GM12874 (cell line): ENCODE measurements around the gene FRAS1.

ENCODE experiments used
- TF ChIP-seq, protein P1 (sequence below): IDR thresholded peaks from 2 replicates; pipeline ENCODE4 v1.5.1; 2011; ENCODE audit warnings: low read depth, mild to moderate bottlenecking, control low read depth, low read length, moderate library complexity; ENCODE audit not compliant: insufficient read depth

Gene FRAS1

DNA sequence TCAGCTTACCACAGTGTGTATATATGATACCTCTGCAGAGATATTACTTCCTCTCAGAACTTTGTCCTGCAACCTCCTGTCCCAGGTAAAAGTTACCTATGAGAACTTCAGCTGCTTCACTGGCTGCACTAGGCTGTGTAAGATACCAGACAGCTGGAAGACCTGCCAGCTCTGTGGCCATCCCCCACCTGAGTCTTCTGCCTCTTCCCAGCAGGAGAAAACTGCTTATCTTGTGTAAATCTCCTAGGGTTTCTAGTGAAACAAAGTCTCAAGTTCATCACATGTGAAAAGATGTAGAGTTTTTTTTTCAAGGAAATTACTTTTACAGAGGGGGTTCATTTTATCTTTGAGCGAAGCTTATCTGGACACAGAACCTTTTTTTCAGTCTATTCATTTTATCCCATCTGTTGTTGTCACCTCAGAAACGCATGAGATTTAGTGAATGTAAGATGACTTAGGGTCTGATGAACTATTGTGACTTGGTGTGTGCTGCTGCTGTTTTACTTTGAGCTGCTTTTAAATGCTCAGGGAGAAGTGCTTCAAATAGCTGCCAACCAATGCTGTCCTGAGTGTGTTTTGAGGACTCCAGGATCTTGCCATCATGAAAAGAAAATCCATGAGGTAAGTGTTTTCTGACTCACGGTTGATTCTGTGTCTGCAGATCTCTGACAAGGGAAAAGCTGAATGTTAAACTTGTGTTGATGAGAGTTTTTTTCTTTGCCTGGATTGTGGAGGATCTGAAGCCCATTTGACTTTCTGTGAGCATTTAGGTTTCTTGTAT, 187.8 kb downstream of the FRAS1 start:
- TF ChIP-seq, protein P1, sequence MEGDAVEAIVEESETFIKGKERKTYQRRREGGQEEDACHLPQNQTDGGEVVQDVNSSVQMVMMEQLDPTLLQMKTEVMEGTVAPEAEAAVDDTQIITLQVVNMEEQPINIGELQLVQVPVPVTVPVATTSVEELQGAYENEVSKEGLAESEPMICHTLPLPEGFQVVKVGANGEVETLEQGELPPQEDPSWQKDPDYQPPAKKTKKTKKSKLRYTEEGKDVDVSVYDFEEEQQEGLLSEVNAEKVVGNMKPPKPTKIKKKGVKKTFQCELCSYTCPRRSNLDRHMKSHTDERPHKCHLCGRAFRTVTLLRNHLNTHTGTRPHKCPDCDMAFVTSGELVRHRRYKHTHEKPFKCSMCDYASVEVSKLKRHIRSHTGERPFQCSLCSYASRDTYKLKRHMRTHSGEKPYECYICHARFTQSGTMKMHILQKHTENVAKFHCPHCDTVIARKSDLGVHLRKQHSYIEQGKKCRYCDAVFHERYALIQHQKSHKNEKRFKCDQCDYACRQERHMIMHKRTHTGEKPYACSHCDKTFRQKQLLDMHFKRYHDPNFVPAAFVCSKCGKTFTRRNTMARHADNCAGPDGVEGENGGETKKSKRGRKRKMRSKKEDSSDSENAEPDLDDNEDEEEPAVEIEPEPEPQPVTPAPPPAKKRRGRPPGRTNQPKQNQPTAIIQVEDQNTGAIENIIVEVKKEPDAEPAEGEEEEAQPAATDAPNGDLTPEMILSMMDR, result no peak

DNA sequence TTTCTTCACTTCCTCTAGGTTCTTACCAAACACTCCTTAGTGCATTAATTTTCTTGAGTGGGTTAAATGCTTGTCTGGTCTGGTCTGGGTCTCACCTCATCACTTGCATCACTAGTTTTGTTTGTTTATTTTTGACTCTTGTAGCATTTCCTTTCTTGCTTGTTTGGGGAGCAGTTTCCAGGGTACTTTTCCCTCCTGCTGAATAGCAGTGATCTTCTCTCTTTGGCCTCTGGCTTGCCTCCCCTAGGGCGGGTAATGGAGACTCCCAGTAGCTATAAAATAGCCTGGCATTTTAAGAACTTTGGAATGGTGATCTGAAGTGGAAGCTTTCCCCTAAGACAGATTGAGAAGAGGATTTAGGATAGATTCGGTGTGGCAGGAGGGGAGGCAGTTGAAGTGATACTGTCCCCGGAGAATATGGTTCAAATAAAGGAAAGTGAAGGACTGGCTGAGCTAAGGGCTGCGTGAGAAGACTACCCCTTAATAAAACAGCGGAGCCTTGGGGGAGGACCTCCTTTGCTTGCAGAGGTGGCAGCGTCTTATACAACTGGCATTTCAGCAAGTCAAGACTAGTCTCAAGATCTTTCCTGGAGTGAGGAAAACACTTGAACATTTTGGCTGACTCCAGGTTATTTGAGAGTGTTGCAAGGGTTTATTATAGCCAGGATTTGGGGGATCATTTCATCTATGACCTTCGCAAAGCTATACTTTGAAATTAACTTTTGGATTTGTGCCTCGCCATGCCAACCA, 190.6 kb downstream of the FRAS1 start:
- TF ChIP-seq, protein P1, result no peak

DNA sequence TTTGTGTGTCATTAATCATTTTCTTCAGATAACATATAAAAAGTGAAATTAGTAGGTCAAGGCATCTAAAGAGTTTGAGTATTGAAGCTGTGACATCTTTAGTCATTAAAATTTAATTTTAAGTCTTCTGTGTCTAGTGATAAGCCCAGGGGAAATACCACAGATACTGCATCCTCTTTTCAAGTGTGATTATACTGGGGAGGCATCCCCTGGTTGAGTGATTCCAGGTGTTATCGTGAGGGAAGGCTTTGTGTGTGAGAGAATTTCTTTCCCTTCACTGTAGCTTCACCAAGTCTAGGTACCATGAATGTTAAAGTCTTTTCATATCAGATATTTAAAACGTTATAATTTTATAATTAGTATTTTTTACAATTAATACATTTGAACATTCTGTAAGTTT, 193.4 kb downstream of the FRAS1 start:
- TF ChIP-seq, protein P1, result no peak

DNA sequence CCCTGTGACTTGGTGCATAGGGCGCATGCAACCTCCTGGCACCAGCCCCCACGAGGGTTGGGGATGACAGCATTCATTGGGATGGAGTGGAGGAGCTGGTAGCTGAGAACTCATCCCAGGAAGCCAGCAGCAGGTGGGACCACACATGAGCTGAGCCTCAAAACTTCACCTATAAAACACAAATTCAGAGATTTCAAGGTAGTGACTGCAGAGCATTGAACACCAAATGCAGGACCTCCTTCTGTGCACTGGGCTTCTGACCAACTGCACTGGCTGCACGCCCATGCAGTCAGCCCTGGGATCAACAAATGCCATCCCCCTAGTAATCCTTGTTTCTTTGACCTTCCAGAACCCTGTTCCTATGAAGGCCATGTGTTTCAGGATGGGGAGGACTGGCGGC, 197.8 kb downstream of the FRAS1 start:
- TF ChIP-seq, protein P1, result no peak

DNA sequence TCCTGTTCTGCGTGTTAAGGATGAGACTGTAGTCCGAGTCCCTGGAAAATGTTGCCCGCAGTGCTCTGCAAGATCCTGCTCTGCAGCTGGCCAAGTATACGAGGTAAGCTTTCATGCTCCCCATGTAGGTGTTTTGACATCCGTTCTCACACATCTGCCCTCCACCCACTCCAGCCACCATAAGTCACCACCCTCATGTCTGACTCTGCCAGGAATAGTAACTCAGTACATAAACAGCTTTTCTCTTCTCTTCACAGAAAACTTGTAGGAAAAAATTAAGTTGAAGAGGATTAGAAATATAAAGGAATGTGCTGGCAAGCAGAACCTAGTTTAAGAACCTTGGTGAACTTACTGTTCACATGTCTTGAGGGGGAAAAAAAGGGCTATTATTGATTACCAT, 207.9 kb downstream of the FRAS1 start:
- TF ChIP-seq, protein P1, result no peak

DNA sequence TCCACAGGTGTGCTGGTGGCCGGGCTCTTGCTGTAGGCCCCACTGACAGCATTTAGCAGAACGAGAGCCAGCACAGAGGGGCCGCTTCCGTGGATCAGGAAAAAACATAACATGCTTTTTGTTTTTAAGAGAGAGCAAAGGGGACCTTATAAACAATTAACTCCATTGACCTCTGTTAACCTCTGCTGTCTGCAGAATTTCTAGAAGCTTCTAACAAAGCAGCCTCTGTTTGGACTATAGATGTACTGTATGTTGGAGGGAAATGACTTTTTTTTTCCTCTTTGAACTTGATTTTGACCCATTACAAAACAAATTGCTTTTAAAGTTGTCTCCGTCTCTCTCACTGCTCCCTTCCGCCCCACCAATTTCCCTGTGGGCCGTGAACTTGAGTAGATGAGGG, 210.7 kb downstream of the FRAS1 start:
- TF ChIP-seq, protein P1, result no peak

DNA sequence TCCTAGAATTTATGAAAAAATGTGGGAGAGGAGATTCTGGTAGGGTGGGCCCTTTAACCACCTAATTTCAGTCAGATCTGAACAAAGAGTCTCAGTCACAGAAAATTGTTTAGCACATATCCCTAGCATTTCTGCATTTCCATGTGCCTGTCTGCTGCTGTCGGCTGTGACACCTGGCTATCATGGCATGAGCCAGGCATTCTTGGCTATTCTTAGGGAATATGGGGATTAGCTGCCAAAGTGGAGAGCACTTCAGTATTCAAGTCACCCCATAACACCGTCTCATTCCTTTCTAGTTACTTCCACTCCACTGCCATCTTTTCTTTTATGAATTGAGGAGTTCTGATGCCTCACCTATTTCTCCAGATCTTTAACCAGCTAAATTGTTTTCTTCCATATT, 211.5 kb downstream of the FRAS1 start:
- TF ChIP-seq, protein P1, result no peak
